ENCODE measurements around the gene TPSAB1.

GRCh38 chr16:1201444-1201843 is 39.1 kb upstream of the TPSAB1 start:
- TF ChIP-seq POLR2A (IDR thresholded peaks at IDR 0.05) (no peak), CTCF (IDR thresholded peaks at IDR 0.05) (no peak)

All from ovary (tissue), 3 donors.